Measurements from ENCODE around the gene PRDM16. TPM values are rescaled to one million over a fixed set of nuclear protein-coding genes. Genes with fewer than 3 reads are reported as not detected.

PRDM16 gene
- total RNA-seq, 1 donor from 2014 or later = 84.2 TPM

GRCh38 chr1:3433076-3433475 is 364.1 kb downstream of the PRDM16 start:
- DNase-seq (ENCODE audit: low spot score in 2 of 2) = no peak
- no peaks in the 10 kb centered on the region for H3K9me3 ChIP-seq
- H3K27ac ChIP-seq = no peak overlapping the region
- H3K4me3 ChIP-seq = no peak overlapping the region
- no peak for TF ChIP-seq CTCF (IDR thresholded peaks at IDR 0.05)
- intact Hi-C loops (cut with DNase I) = no loop called here
- H3K27me3 ChIP-seq = no peaks in the 10 kb centered on the region
- peaks cover 60 to 66% of the 10 kb centered on the region in 2 donors for H3K36me3 ChIP-seq
- H3K4me1 ChIP-seq = no peaks in the 10 kb centered on the region

GRCh38 chr1:3433596-3434320 is 364.8 kb downstream of the PRDM16 start:
- Histone ChIP-seq H3K27me3 (no peaks in the 10 kb centered on the region), H3K4me3 (no peak overlapping the region), H3K36me3 (peaks cover 54 to 63% of the 10 kb centered on the region in 2 donors), H3K27ac (no peak overlapping the region), H3K4me1 (no peaks in the 10 kb centered on the region), H3K9me3 (no peaks in the 10 kb centered on the region)
- no peak for DNase-seq (ENCODE audit: low spot score in 2 of 2)
- TF ChIP-seq CTCF (IDR thresholded peaks at IDR 0.05) = no peak
- intact Hi-C loops (cut with DNase I) = no loop called here

GRCh38 chr1:3434406-3435110 is 365.6 kb downstream of the PRDM16 start:
- intact Hi-C loops (cut with DNase I) = no loop called here
- TF ChIP-seq CTCF (IDR thresholded peaks at IDR 0.05) = no peak
- no peaks in the 10 kb centered on the region for H3K27me3 ChIP-seq
- H3K36me3 ChIP-seq = peaks cover 46 to 57% of the 10 kb centered on the region in 2 donors
- H3K4me1 ChIP-seq = no peaks in the 10 kb centered on the region
- H3K27ac ChIP-seq = no peak overlapping the region
- DNase-seq (ENCODE audit: low spot score in 2 of 2) = no peak
- H3K4me3 ChIP-seq = no peak overlapping the region
- H3K9me3 ChIP-seq = no peaks in the 10 kb centered on the region

GRCh38 chr1:3435666-3436065 is 366.7 kb downstream of the PRDM16 start:
- no peak overlapping the region for H3K27ac ChIP-seq
- no peak overlapping the region for H3K4me3 ChIP-seq
- DNase-seq (ENCODE audit: low spot score in 2 of 2) = no peak
- H3K9me3 ChIP-seq = no peaks in the 10 kb centered on the region
- H3K4me1 ChIP-seq = no peaks in the 10 kb centered on the region
- no peaks in the 10 kb centered on the region for H3K27me3 ChIP-seq
- intact Hi-C loops (cut with DNase I) = no loop called here
- TF ChIP-seq CTCF (IDR thresholded peaks at IDR 0.05) = no peak
- peaks cover 36 to 49% of the 10 kb centered on the region in 2 donors for H3K36me3 ChIP-seq

GRCh38 chr1:3436451-3436850 is 367.4 kb downstream of the PRDM16 start:
- intact Hi-C loops (cut with DNase I) = no loop called here

More at GRCh38 chr1:3436451-3436850, 367.4 kb downstream of the PRDM16 start:
- Histone ChIP-seq H3K4me1 (no peaks in the 10 kb centered on the region), H3K27me3 (no peaks in the 10 kb centered on the region), H3K9me3 (no peaks in the 10 kb centered on the region), H3K27ac (no peak overlapping the region), H3K36me3 (peaks cover 28 to 41% of the 10 kb centered on the region in 2 donors), H3K4me3 (no peak overlapping the region)
- no peak for TF ChIP-seq CTCF (IDR thresholded peaks at IDR 0.05)
- no peak for DNase-seq (ENCODE audit: low spot score in 2 of 2)

All from ascending aorta (tissue), 2 donors.